Heart left ventricle (tissue), 16 donors: ENCODE data around the gene HES1. TPM values are rescaled to one million over a fixed set of nuclear protein-coding genes. Genes with fewer than 3 reads are reported as not detected.

ENCODE experiments used
- ATAC-seq, 4 donors: fragments of 200-7000 bp; cut with Tn5 transposase; one replicate each; pipeline ENCODE4 v1.9.1; 2020 to 2022; ENCODE audit warnings: moderate library complexity in 4 of 4, mild to moderate bottlenecking in 3 of 4, moderate number of reproducible peaks in 1 of 4
- DNase-seq, 5 donors: peaks; one replicate each; pipeline ENCODE4 v3.0.0-alpha.2; 2020
- H3K27ac ChIP-seq, 12 donors: fragments of 200-600 bp; sonication (generic) in 4 of 12; one replicate each; pipeline versions ENCODE4 v1.5.0 to v1.8.0; 2016 to 2022; ENCODE audit warnings: mild to moderate bottlenecking in 2 of 12
- H3K27me3 ChIP-seq, 9 donors: fragments of 200-600 bp; sonication (generic) in 2 of 9; one replicate each; pipeline versions ENCODE4 v1.5.1 to v1.8.0; 2016 to 2022; ENCODE audit warnings: mild to moderate bottlenecking in 3 of 9
- H3K36me3 ChIP-seq, 9 donors: fragments of 200-600 bp; sonication (generic) in 2 of 9; one replicate each; pipeline versions ENCODE4 v1.5.0 to v1.8.0; 2018 to 2022; ENCODE audit warnings: mild to moderate bottlenecking in 2 of 9
- H3K4me1 ChIP-seq, 12 donors: fragments of 200-600 bp; sonication (generic) in 4 of 12; one replicate each; pipeline versions ENCODE4 v1.5.0 to v1.8.0; 2016 to 2022; ENCODE audit warnings: mild to moderate bottlenecking in 3 of 12
- H3K4me3 ChIP-seq, 12 donors: fragments of 200-600 bp; sonication (generic) in 4 of 12; one replicate each; pipeline versions ENCODE4 v1.5.0 to v1.8.0; 2017 to 2022; ENCODE audit warnings: mild to moderate bottlenecking in 9 of 12, moderate library complexity in 4 of 12
- H3K9me3 ChIP-seq, 12 donors: fragments of 200-600 bp; sonication (generic) in 4 of 12; one replicate each; pipeline versions ENCODE4 v1.5.0 to v1.8.0; 2016 to 2022; ENCODE audit warnings: mild to moderate bottlenecking in 1 of 12
- CTCF ChIP-seq, 12 donors: fragments of 200-600 bp; sonication (generic) in 4 of 12; IDR thresholded peaks; one replicate each; pipeline versions ENCODE4 v1.5.0 to v1.8.0; 2018 to 2022; ENCODE audit warnings: antibody characterized with exemption in 12 of 12, mild to moderate bottlenecking in 5 of 12
- POLR2A ChIP-seq, 2 donors: fragments of 450-650 bp; IDR thresholded peaks; one replicate each; pipeline ENCODE4 v1.6.1; 2017; ENCODE audit warnings: antibody characterized with exemption in 2 of 2, mild to moderate bottlenecking in 2 of 2, moderate library complexity in 2 of 2
- WGBS, 4 donors: extraction: QIAGEN DNeasy Blood & Tissue Kit in 2 of 4; methylation state at CpG; one replicate each; pipeline versions ENCODE4 v1.1.5 to v1.1.7; 2013 to 2018; 5-methylcytosine and 5-hydroxymethylcytosine counted together
- intact Hi-C, 10 donors: fragments of 100-400 bp; cut with DNase I; formaldehyde crosslinking; loops; one replicate each; pipeline versions ENCODE4 v1.11.1 to v1.14.2; 2022
- polyA plus RNA-seq, 2 donors: library from polyadenylated mRNA; stranded (reverse); fragments of 200-250 nt; gene quantifications; one replicate each; pipeline ENCODE4 v1.2.3, GENCODE V29; 2013
- total RNA-seq, 9 donors: library from RNA; depleted of rRNA in 2 of 9; stranded (reverse); fragments of >200 nt in 2 of 9; fragmentation: NEBNext Ultra II Directional in 3 of 9; extraction: Animal tissue kit (Norgen Biotek cat#: 25700) in 3 of 9; gene quantifications; one replicate each; pipeline versions ENCODE4 v1.1.0 to v1.2.4, GENCODE V29; 2016 to 2023
- donor health status: ischemic (EF 13 %, LVEDD 7.1; RV severe dilation, severe dysfunction).
- donor health status: healthy with polysubstance abuse.
- donor health status: DM: no; HTN: yes; CAD: no.
- donor health status: DM: no; HTN: no; CAD: no.
- donor health status: ischemic (EF 25% LVEDD 6.9; RV normal size, moderate dysfunction).
- donor health status: ischemic (EF 25% LVEDD 5.7; RV mildly dilated, moderate dysfunction).
- donor health status: healthy.
- donor health status: DM: yes; HTN: yes; CAD: no.
- donor health status: ischemic (EF 35%, LVEDD 5.7; RV mildly dilated, moderate dysfunction).
- donor health status: nonischemic (EF 11% LVEDD 7.7; RV severe dilation, severe dysfunction).
- donor health status: DM: yes; HTN: yes; CAD: no.
- donor health status: PGD.
- donor health status: ischemic (EF 29% LVEDD 5.4; RV normal size, mild dysfunction).
- donor health status: nonischemic (EF 23%, LVEDD 6.1; RV moderate dilation, normal function).

HES1 gene
- total and polyA plus RNA-seq, 11 donors = 9.2 to 32.3 (median 12.0) TPM

GRCh38 chr3:194168994-194169393 lies 33.0 kb downstream of the HES1 start:
- Histone ChIP-seq H3K36me3 (no peaks in the 10 kb centered on the region), H3K27ac (no peak overlapping the region), H3K4me1 (peaks cover 0 to 21% (median 12%) of the 10 kb centered on the region in 12 donors), H3K9me3 (no peaks in the 10 kb centered on the region), H3K27me3 (peaks cover 0 to 17% (median 0%) of the 10 kb centered on the region in 9 donors), H3K4me3 (no peak overlapping the region)
- WGBS, 4 donors = 92 to 98% (median 97%) methylated on average over 3 of the region's 3 CpGs
- TF ChIP-seq POLR2A (IDR thresholded peaks at IDR 0.05) (no peak), CTCF (IDR thresholded peaks at IDR 0.05) (no peak)
- no peak for DNase-seq
- intact Hi-C loops = loop anchor here in 2 of 10 donors (5.0 kb wide), 2 partner anchors 78 to 83 kb away; no protein-coding TSS in a partner anchor
- no peak for ATAC-seq

- Histone ChIP-seq H3K9me3 (no peaks in the 10 kb centered on the region), H3K27ac (no peak overlapping the region), H3K4me1 (peaks cover 0 to 21% (median 12%) of the 10 kb centered on the region in 12 donors), H3K4me3 (no peak overlapping the region), H3K27me3 (peaks cover 0 to 14% (median 0%) of the 10 kb centered on the region in 9 donors), H3K36me3 (no peaks in the 10 kb centered on the region)
- whole genome bisulfite sequencing, 4 donors = 92 to 96% (median 95%) methylated on average over 10 of the region's 10 CpGs
- no peak for DNase-seq
- ATAC-seq = no peak
- TF ChIP-seq POLR2A (IDR thresholded peaks at IDR 0.05) (no peak), CTCF (IDR thresholded peaks at IDR 0.05) (no peak)
- intact Hi-C loops = loop anchor here in 2 of 10 donors (5.0 kb wide), 2 partner anchors 78 to 83 kb away; no protein-coding TSS in a partner anchor
Observed at GRCh38 chr3:194169595-194169994, 33.6 kb downstream of the HES1 start.

GRCh38 chr3:194170793-194171192 lies 34.8 kb downstream of the HES1 start:
- Histone ChIP-seq H3K27me3 (peaks cover 0 to 8% (median 0%) of the 10 kb centered on the region in 9 donors), H3K9me3 (no peaks in the 10 kb centered on the region), H3K36me3 (no peaks in the 10 kb centered on the region), H3K27ac (no peak overlapping the region), H3K4me3 (no peak overlapping the region), H3K4me1 (peaks cover 0 to 21% (median 12%) of the 10 kb centered on the region in 12 donors)
- ATAC-seq (no peak), DNase-seq (no peak)
- intact Hi-C loops = no loop called here
- 53 to 62% (median 60%) methylated on average over 2 of the region's 2 CpGs for WGBS, 4 donors
- no peak for TF ChIP-seq CTCF (IDR thresholded peaks at IDR 0.05)
- no peak for TF ChIP-seq POLR2A (IDR thresholded peaks at IDR 0.05)

DNA sequence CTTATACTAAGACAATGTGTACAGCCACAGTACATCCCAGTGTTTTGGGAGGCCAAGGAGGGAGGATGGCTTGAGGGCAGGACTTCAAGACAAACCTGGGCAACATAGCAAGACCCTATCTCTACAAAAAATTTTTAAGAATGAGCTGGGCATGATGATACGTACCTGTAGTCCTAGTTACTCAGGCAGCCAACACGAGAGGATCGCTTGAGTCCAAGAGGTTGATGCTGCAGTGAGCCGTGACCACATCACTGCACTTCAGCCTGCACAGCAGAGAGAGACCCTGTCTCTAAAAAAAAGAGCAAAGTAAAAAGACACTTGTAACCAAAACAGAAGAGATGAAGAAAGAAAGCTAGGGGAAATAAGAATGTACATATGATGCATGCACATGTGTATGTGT lies 38.5 kb downstream of the HES1 start:
- DNase-seq = no peak
- H3K4me3 ChIP-seq = no peak overlapping the region
- WGBS, 4 donors = 95 to 99% (median 97%) methylated on average over 4 of the region's 4 CpGs
- no peaks in the 10 kb centered on the region for H3K9me3 ChIP-seq
- H3K36me3 ChIP-seq = no peaks in the 10 kb centered on the region
- H3K4me1 ChIP-seq = peaks cover 0 to 16% (median 5%) of the 10 kb centered on the region in 12 donors
- ATAC-seq = no peak
- intact Hi-C loops = no loop called here
- peaks cover 0 to 5% (median 0%) of the 10 kb centered on the region in 9 donors for H3K27me3 ChIP-seq
- H3K27ac ChIP-seq = no peak overlapping the region
- TF ChIP-seq POLR2A (IDR thresholded peaks at IDR 0.05) (no peak), CTCF (IDR thresholded peaks at IDR 0.05) (no peak)
